CD4-positive, alpha-beta T cell treated with Interleukin-6 for 4 hours (primary cell): Measurements from ENCODE around the gene GRIK4.

Experiments used
- DNase-seq: peaks from one replicate; pipeline ENCODE4 v3.0.0-alpha.2; 2020; ENCODE audit warnings: mixed read lengths

The GRIK4 gene

GRCh38 chr11:120527111-120527761, 15.7 kb downstream of the GRIK4 start:
- DNase-seq = no peak

- DNase-seq = no peak
Measured at GRCh38 chr11:120528749-120529148, 17.2 kb downstream of the GRIK4 start.

GRCh38 chr11:120529214-120529613, 17.7 kb downstream of the GRIK4 start:
- DNase-seq = no peak

GRCh38 chr11:120529911-120530310, 18.4 kb downstream of the GRIK4 start:
- DNase-seq = no peak

GRCh38 chr11:120532082-120532831, 20.7 kb downstream of the GRIK4 start:
- DNase-seq = no peak

- no peak for DNase-seq
Measured at GRCh38 chr11:120532832-120533196, 21.3 kb downstream of the GRIK4 start.

GRCh38 chr11:120536091-120536796, 24.7 kb downstream of the GRIK4 start:
- DNase-seq = no peak

- no peak for DNase-seq
Measured at GRCh38 chr11:120536797-120537169, 25.2 kb downstream of the GRIK4 start.

- DNase-seq = no peak
Measured at GRCh38 chr11:120537996-120538395, 26.4 kb downstream of the GRIK4 start.

GRCh38 chr11:120538707-120539106, 27.2 kb downstream of the GRIK4 start:
- no peak for DNase-seq

- no peak for DNase-seq
Measured at GRCh38 chr11:120539667-120540369, 28.3 kb downstream of the GRIK4 start.

- no peak for DNase-seq
Measured at GRCh38 chr11:120540744-120541465, 29.4 kb downstream of the GRIK4 start.

GRCh38 chr11:120543521-120544215, 32.1 kb downstream of the GRIK4 start:
- no peak for DNase-seq

- no peak for DNase-seq
Measured at GRCh38 chr11:120545813-120546212, 34.3 kb downstream of the GRIK4 start.

- no peak for DNase-seq
Measured at GRCh38 chr11:120546312-120547205, 35.0 kb downstream of the GRIK4 start.

- DNase-seq = no peak
Measured at GRCh38 chr11:120547316-120547715, 35.8 kb downstream of the GRIK4 start.

GRCh38 chr11:120547811-120548681, 36.5 kb downstream of the GRIK4 start:
- no peak for DNase-seq

- DNase-seq = no peak
Measured at GRCh38 chr11:120548682-120549209, 37.2 kb downstream of the GRIK4 start.

- DNase-seq = no peak
Measured at GRCh38 chr11:120549346-120549745, 37.8 kb downstream of the GRIK4 start.

GRCh38 chr11:120550007-120550406, 38.5 kb downstream of the GRIK4 start:
- DNase-seq = no peak
